LNCAP (cell line): Measurements from ENCODE around the gene PPM1H.

Experiments used
- TF ChIP-seq, protein P1 (sequence below): fragments of 450-650 bp; IDR thresholded peaks from 2 replicates; pipeline ENCODE4 v1.5.1; 2017; ENCODE audit warnings: mild to moderate bottlenecking

Gene PPM1H

GRCh38 chr12:62763312-62763711, 171.6 kb downstream of the PPM1H start:
- TF ChIP-seq, protein P1, sequence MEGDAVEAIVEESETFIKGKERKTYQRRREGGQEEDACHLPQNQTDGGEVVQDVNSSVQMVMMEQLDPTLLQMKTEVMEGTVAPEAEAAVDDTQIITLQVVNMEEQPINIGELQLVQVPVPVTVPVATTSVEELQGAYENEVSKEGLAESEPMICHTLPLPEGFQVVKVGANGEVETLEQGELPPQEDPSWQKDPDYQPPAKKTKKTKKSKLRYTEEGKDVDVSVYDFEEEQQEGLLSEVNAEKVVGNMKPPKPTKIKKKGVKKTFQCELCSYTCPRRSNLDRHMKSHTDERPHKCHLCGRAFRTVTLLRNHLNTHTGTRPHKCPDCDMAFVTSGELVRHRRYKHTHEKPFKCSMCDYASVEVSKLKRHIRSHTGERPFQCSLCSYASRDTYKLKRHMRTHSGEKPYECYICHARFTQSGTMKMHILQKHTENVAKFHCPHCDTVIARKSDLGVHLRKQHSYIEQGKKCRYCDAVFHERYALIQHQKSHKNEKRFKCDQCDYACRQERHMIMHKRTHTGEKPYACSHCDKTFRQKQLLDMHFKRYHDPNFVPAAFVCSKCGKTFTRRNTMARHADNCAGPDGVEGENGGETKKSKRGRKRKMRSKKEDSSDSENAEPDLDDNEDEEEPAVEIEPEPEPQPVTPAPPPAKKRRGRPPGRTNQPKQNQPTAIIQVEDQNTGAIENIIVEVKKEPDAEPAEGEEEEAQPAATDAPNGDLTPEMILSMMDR = no peak

GRCh38 chr12:62762645-62763044, 172.3 kb downstream of the PPM1H start:
- TF ChIP-seq, protein P1 = no peak

- TF ChIP-seq, protein P1 = no peak
These were observed 173.3 kb downstream of the PPM1H start for GRCh38 chr12:62761658-62762057.

GRCh38 chr12:62760779-62761178, 174.2 kb downstream of the PPM1H start:
- TF ChIP-seq, protein P1 = no peak

DNA sequence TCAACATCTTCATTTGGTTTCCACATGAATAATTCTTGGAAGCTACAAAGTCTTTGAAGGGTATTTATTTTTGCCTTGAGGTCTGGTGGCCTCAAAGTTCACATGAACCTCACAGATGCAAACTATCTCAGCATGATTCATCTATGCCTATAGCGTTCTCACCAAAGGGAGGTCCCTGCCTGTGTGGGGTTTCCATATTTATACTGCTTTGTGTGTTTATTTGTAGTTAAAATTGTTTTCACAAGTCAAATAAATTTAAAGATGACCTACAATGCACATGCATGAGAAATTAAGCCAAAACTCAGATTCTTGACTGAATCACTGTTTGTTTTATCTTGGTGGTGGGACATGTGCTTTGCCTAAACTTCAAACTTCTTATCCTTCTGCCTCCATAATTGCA, 176.7 kb downstream of the PPM1H start:
- TF ChIP-seq, protein P1 = no peak

DNA sequence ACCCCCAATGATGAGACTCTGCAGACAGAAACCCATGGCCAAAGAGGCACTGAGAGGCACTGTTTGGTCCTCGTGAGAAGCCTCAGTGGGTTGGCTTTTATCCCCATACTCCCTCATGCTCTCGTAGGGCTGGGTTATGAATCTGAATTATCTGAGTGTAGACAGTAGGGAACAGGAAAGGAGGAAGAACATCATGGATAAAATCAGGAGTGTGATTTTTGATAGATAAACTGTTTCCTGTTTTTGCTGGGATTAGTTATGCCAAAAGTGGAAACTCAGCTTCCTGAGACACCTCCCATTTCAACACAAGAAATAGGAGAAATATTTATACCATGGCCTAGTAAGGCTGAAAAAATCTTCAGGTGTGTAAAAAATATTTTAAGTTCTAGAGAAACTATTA, 177.9 kb downstream of the PPM1H start:
- TF ChIP-seq, protein P1 = no peak

GRCh38 chr12:62754706-62755105, 180.2 kb downstream of the PPM1H start:
- TF ChIP-seq, protein P1 = no peak

- TF ChIP-seq, protein P1 = no peak
These were observed 183.2 kb downstream of the PPM1H start for GRCh38 chr12:62751810-62752155.
